ENCODE measurements around the gene ITFG1.

GRCh38 chr16:47461598-47462266 is 869 bp upstream of the ITFG1 start:
- TF ChIP-seq POLR2A (IDR thresholded peaks at IDR 0.05): no peak
- TF ChIP-seq, protein P1, sequence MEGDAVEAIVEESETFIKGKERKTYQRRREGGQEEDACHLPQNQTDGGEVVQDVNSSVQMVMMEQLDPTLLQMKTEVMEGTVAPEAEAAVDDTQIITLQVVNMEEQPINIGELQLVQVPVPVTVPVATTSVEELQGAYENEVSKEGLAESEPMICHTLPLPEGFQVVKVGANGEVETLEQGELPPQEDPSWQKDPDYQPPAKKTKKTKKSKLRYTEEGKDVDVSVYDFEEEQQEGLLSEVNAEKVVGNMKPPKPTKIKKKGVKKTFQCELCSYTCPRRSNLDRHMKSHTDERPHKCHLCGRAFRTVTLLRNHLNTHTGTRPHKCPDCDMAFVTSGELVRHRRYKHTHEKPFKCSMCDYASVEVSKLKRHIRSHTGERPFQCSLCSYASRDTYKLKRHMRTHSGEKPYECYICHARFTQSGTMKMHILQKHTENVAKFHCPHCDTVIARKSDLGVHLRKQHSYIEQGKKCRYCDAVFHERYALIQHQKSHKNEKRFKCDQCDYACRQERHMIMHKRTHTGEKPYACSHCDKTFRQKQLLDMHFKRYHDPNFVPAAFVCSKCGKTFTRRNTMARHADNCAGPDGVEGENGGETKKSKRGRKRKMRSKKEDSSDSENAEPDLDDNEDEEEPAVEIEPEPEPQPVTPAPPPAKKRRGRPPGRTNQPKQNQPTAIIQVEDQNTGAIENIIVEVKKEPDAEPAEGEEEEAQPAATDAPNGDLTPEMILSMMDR (IDR thresholded peaks at IDR 0.05): no peak
- no peak for TF ChIP-seq EP300 (IDR thresholded peaks at IDR 0.05)

Data from suprapubic skin (tissue), 3 donors.